DMS79 (cell line): Measurements from ENCODE around the gene RAB11A.

Experiments
- DNase-seq: peaks from one replicate; lab custom pipeline; 2025; lab: John Stamatoyannopoulos, UW

Gene RAB11A

DNA sequence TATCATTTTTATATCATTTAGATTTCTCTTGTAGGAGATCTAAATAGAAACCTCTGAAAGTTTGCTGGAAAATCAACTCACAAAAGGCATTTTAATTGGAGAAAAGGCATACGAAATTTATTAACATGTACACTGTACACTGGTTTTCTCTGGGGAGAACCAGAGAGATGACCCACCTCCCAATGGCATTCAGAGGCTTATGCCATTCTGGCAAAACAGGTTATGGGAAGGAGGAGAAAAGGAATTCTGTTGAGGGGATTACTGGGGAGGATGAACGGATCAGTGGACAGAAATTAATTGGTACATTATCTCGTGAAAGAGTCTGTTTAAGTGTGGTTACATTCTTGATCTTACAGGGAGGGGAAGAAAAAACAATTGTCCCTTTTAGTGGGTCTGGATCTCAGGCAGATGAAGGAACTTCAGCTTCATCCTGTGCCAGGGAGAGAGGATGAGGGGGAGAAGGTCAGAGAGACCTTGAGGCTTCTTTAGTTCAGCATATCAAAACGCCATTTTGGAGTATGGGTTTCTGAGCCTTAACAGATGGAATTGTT, 16.5 kb downstream of the RAB11A start:
- no peak for DNase-seq

DNA sequence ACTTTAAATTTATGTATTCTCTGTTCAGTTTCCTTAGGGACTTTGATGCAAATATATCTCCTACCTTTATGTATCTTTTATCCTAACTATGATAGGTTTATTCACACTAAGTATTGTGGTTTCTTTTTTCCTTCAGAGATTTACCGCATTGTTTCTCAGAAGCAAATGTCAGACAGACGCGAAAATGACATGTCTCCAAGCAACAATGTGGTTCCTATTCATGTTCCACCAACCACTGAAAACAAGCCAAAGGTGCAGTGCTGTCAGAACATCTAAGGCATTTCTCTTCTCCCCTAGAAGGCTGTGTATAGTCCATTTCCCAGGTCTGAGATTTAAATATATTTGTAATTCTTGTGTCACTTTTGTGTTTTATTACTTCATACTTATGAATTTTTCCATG, 18.3 kb downstream of the RAB11A start:
- DNase-seq: no peak

DNA sequence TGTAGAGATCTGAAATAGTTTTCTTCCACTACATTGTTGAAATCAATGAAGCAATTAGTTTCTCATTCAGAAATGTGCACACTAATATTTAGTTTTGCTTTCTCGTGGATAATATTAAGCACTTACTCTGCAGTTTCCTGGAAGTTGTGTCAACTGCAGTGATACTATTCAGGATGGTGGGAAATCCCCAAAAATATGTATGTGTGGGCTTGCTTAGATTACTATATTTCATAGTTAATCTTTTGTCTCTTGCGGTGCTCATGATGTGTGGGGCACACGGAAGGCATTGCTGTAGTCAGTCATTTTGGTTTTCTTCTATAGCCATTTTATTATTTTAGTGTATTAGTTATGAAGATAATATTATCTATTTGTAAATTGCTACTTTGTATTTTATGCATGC, 19.7 kb downstream of the RAB11A start:
- DNase-seq: no peak

DNA sequence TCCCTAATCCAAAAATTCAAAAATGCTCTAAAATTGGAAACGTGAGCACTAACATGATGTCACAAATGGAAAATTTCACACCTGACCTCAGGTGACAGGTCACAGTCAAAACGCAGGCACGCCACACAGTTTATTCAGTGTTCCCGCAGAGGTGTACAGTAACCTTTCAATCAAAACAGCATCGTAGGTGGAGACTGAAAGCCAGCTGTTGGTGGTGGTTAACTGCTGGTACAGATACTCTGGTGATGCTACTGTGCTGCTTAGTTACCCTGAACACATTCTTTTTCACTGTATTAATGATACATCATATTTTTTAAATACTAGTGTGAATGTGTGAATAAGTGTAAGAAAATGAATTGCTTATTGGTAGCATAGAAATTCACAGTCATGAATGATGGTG, 23.8 kb downstream of the RAB11A start:
- DNase-seq: no peak

DNA sequence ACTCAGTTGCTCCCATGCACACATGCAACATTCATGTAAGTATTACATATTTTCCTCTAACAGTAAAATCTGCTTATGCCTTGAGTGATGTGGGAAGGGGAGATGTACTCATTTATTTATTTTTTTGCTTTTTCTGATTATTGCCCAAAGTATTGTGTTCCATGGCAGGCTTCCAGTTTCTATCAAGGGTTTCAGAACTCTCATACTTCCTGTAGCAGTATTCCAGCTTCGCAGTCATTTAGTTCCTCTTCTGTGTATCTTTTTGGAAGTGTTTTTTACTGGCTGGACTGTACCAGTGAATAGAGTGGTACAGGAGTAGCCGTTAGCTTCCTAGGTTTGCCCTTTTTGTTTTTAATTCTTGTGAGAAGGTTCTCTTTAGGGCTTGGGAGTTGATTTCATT, 26.9 kb downstream of the RAB11A start:
- no peak for DNase-seq

DNA sequence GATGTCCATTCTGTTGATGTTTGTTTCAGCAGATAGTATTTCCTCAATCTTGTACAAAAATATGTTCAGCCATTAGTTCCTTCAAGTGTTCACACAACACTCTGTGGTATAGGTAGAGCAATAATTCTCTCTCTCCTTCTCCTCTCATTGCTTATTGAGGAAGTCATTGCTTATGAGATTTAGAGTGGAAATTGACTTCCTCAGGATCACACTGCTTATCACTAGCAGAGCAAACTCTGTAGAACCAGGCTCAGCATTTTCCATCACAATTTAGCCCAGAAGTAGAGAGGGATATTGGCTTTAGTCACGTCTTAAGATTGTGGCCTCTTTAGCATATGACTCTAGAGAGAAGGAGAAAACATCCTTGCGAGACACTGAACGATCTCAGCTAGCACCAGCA, 31.2 kb downstream of the RAB11A start:
- DNase-seq: no peak

DNA sequence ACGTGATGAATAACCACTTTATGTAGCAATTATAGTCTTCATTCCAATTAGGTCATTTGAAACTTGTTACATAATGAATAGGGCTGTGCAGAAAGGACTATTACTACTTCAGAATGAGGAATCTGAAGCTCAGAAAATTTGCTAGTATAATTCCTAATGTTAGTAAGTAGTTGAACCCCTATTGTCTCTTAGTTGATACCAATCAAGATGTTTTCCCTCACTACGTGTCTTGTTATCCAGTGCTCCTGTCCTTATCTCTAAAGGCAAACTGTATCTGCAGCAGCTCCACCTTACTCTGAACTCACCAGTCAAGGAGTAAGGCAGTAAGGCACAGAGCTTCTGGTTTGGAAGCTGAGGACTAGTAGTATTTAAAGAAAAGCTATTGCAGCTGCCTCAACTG, 32.0 kb downstream of the RAB11A start:
- DNase-seq: no peak

DNA sequence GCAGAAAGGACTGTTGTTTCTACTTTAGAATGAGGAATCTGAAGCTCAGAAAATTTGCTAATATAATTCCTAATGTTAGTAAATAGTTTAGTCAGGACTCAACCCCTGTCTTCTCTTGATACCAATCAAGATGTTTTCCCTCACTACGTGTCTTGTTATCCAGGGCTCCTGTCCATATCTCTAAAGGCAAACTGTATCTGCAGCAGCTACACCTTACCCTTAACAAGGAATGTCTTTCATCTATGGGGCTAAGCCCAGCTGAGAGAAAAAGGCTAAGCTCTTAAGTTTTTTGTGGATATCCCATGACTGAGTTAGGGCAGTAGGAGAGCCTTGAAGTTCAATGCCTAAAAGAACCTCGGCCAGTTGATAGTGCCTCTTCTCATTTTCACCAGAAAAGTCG, 32.5 kb downstream of the RAB11A start:
- no peak for DNase-seq

DNA sequence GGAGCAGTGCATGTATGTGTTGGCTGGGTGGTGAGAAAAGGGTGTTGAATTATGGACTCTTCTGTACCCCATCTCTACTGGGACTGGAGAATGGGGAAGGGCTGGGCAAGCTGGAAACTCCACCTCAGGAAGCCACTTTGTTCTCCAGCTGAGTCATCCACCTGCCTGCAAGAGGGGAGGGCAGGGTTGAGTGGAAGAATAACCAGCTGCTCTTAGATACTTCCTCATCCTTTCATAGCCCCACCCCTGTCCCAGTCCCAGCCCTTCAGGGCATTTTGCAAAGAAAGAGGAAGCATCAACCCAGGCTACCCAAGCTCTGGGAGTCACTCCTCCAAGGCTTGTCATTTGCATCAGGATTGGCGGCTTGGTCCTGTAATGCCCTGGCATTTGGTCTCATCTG, 33.1 kb downstream of the RAB11A start:
- DNase-seq: no peak

DNA sequence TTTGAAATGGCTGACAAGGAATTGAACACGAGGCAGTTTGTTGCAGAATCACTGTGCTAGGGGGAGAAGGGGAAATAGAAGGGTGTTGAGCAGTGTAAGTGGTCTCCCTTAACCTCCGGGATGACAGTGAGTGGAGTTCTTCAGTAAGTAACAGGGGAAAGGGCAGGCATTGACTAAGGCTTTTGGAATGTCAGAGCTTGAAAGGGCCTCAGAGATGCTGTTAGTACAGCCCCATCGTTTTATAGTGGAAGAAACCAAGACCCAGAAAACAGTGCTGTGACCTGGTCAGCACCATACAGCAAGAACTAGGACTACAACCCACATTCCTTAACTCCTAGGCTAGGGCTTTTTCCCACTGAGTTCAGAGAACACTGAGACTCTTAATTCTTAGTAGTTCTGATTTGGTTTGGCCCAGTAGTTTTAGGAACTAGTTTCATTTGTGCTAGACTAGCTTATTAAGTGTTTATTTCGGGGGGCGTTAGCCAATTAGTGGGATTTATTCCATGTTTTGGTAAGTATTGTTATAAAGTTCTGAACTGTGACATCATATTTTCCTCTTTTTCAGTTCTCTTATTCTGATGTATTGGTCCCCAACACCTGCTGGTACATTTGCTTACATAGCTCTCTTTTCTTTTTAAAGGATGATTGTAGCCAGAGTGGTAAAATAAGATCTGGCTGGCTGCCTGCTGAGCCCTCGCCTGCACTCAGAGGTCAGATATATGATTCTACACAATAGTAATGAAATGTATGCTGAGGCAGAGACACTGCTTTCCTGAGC, 34.2 kb downstream of the RAB11A start:
- no peak for DNase-seq

DNA sequence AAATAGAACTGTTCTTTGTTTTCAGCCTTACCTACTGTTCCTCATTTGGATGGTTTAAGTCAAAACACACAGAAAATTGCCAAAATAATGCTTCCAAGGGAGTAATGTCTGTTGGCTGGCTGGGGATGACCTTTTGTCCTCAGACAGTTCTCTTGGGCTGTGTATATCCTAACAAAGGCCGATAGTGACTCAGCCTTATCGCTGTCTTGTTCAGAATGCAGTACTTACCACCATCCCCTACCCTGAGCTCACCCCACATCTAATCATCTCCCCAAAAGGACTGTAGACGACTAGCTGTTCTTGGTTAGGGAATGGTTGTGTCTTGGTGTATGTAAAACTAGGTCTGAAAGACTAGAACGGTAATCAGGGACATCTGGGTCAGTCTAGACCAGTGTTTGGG, 35.0 kb downstream of the RAB11A start:
- DNase-seq: no peak

DNA sequence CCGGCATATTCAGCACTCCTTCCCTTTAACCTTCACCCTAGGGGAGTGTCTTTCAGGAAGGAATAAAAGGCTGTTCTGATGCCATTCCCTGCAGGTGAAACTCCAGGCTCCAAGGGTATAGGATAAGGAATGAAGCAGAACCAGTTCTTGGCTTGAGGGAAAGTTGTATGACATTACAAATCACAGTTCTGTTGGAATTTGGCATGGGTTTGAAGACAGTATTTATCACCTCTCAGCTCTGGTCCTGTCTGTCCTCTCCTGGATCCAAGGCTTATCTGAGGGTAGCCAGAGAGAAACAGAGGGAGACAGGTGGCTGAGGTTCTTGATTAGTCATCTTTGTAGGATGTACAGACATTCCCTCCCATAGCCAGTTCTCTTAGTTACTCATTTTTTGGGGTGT, 37.1 kb downstream of the RAB11A start:
- no peak for DNase-seq

DNA sequence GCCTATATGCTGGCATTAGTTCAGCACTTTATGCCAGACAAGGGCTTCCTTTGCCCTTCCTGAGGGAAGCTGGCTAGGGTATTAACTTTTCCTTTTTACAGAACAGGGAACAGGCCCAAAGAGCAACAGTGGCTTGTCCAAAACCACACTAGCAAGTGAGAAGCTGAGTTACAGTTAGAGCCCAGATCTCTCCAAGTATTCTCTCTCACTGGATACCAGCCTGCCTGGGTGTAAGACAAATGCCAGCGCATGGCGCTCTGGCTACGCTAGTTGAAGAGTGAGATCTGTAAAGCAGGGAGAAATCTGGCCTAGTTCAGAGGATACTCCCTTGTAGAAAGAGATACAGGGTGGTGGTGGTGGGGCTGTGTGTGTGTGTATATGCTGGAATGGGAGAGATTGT, 38.4 kb downstream of the RAB11A start:
- no peak for DNase-seq

DNA sequence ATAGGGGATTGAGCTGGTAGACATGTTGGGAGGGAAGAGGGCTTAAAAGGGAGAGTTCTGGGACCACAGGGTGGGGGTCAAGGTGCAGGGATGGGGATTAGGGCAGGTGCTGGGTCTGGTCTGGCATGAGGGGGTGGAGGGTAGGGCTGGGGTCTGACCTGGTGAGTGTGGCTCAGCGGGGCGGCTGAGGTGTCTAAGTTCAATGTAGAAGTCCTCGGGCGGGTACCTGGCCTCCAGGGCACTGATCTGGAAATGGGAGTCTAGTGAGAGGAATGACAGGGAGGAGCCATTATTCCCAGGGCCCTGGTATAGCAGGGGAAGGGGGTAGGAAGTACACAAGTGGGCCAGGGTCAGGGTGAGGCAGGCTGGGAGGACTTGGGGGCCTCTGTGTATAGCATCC, 39.6 kb downstream of the RAB11A start:
- DNase-seq: no peak

DNA sequence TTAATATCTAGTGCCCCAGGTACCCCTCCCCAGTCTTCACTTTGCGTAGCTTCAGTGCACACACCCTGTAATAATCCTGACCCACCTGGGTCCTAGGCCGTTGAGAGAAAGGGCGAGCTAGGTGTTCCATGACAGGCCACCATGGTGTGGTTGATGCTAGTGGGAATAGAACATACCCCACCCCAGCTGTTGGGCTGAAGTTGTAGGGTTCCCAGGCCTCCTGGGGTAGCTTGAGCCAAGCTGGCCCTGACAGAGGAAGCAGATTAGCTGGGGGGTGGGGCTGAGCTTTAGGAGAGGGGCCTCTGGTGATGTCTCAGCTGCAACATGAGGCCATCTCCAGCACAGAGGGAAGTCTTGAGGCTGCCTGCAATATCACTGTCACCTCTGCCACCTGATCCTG, 40.5 kb downstream of the RAB11A start:
- DNase-seq: no peak

DNA sequence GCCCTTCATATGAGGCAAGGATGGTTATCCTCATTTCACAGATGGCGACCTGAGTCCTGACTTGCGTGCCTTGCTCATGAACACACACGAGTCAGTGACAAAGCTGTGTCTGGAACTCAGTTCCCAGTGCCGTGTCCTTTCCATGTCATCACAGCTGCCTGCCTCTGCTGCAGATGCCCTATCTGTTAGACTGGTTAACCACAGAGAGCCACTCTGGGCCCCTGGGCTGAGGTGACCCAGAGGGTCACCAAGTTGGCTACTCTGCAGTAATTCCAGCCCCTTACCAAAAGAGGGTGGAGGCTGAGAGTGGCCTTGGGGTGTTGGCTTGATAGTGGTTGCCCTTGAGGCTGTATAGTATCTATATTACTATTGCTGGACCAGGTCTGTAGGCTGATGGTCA, 41.0 kb downstream of the RAB11A start:
- DNase-seq: no peak

DNA sequence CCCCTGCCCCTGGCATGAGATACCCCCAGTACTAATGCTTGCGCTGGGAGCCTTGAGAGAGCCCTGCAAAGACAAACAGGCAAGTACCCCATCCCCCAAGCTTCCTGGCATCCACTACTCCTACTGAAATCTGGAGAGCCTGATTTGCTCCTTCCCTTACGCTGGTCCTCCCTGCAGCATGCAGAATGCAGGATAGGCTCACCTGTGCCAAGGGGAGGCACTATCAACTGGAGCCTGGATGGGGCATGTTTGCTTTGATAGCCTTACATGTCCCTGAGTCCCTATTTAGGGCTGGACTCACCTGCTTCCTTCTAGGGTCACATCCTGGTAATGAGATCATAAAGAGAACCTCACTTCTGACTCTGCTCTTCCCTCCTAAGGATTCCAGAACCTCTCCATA, 42.9 kb downstream of the RAB11A start:
- no peak for DNase-seq

DNA sequence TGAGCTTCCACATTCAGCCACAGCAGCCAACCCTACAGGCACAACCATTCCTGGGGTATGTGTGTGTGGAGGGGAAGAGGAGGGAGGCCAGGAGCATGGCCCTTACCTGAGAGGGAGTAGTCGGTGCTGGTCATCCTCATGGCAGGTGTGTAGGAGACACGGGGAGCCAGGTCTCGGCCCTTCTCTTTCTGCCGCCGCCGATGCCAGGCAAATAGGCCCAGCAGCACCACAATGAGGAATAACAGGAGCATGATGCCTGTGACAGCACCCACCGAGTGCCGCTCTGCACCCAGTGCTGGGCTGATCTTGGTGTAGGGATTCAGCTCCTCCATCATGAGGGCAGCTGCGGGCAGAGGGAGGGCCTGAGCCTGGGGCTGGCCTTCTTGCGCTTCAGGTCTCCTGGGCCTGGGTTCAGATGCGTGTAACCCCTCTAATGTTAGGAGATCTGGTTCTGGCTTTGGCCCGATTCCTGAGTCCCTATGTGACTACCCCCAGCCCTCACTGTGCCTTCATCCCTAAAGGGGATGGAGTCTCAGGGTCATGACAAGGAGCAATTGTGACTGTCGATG, 44.4 kb downstream of the RAB11A start:
- no peak for DNase-seq

DNA sequence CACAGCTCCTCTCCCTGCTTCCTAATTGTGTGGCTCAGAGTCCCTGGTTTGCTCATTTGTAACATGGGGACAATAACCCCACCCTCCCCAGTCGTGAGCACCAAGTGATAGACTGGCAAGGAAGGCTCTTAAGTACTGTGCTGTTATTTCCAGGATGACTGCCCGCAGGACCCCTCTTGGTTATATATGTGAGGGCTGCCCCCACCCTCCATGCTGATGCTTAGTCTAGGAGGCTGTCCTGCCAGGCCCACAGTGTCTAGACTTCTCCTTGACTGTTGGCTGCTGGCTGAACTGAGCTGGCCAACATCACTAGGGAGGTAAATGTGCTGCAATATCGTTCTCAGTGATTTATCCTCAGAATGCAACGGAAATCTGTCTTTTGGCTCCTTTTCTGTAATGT, 45.1 kb downstream of the RAB11A start:
- no peak for DNase-seq

DNA sequence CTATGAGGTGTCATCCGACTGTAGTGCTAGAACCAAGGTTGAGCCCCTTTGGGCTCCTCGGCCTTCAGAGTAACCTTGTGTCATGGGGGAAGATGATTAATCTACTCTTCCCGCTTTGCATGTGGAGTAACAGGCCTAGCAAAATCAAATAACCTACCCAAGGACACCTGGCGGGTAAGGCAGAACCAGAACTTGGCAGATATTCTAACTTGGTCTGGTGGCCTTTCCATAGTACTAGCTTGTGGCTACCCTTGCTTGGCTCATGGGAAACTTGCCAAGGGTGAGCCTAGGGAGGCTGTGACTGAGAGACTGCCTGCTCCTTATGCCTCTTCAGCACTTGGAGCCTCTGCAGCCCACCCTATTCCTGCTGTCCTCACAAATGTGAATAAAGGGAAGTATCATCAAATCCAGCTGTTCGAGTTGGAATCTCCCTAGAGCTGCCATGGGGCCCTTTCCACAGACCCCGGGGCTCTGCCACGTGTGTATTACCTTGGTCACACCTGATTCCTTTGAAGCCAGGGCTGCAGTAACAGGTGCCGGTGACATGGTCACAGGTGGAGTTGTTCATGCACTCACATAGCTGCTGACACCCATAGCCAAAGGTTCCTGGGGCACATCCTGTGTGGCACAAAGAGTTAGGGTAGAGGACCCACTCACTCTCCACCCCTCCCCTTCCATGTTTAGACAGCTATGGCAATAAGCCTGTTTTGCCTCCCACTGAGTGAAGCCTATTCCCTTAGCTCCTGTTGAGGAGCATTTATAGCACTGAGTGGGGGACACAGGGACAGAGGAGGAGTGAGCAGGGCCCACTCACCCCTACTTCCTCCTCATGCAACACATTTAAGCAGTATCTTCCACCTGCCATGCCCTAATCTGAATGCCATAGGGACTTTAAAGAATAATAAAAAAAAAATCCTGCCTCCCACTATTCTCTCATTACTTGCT, 46.0 kb downstream of the RAB11A start:
- no peak for DNase-seq

DNA sequence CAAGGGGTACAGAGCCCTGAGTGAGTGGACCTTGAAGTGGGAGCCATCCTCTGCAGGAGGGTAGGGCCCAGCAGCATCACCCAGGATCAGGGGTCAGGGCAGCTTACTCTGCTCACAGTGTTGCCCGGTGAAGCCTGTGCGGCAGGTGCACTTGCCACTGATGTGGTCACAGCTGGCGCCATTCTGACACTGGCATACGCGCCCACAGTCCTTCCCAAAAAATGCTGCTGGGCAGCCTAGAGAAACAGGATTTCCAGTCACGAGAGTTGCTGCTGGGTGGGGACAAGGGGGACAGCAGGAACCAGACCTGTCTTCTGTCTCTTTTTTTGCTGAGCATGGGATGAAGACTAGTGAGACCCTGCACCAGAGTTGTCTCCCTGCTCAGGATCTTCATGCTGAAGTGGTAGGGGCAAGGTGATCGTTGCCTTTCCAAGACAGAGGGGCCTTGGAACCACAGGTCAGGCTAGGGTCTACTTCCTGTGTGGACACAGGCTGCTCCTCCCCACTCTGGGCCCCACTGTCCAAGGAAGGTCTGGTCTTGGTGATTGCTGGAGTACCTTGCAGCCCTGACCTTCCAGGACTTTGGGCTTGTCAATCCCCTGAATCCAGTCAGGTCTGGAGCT, 46.9 kb downstream of the RAB11A start:
- no peak for DNase-seq

DNA sequence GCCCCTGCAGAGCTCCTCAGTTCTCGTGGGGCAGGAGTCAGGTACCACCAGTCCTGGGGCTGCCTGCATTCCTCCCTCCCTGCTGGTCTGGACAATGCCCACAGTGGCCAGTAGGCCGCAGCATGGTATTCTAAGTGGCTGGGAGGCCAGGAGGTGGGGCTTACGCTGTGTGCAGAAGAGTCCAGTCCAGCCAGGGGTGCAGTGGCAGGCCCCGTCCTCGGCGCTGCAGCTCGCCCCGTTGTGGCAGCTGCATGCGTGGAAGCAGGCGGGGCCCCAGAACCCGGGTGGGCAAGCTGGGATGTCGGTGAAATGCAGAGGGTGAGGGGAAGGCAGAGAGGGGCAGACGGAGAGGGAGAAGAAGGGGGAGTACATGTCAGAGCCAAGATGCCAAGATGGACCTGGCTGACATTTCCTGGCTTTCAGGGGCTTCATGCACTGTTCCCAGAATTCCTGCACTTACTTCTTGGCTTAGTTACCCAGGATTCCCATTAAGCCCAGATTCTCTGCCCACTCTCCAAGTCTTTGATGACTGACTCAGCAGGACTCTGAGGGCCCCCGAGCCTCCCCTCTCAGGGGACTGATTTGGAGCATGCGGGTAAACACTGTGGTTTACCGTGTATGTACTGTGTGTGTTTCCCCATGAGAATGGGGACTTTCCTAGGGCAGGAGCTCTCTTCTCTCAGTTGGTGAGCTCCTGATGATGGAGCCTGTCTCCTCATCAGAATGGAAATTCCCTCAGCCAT, 47.5 kb downstream of the RAB11A start:
- no peak for DNase-seq
